Retina (tissue), 1 donor: Measurements from ENCODE around the gene SLC44A3.

Experiments
- DNase-seq: peaks from one replicate; pipeline ENCODE4 v3.0.0-alpha.2; 2016

Gene SLC44A3

GRCh38 chr1:94912263-94913184, 92.4 kb downstream of the SLC44A3 start:
- no peak for DNase-seq

GRCh38 chr1:94917251-94917650, 97.1 kb downstream of the SLC44A3 start:
- DNase-seq, result no peak

- peak; percentile 26 for DNase-seq
Observed at GRCh38 chr1:94919241-94920030, 99.3 kb downstream of the SLC44A3 start.

DNA sequence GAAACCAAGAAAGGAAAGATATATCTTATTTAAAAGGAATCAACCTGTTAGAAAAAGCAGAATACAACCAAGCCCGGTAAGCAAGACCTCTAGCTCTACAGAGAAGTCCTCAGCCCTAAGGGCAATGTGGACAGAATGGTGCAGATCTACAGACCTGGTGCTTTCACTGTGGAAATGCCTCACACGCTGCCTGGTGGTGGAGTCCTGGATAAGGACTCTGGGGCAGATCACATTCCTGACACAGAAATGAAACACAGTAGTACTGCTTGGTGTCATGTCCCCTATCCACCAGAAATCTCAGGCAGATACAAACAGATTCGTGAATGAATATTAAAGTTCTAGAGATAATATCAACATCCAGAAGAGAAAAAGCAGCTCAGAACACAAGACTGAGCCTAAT, 99.9 kb downstream of the SLC44A3 start:
- no peak for DNase-seq

- no peak for DNase-seq
Observed at GRCh38 chr1:94921977-94922376, 101.8 kb downstream of the SLC44A3 start.

DNA sequence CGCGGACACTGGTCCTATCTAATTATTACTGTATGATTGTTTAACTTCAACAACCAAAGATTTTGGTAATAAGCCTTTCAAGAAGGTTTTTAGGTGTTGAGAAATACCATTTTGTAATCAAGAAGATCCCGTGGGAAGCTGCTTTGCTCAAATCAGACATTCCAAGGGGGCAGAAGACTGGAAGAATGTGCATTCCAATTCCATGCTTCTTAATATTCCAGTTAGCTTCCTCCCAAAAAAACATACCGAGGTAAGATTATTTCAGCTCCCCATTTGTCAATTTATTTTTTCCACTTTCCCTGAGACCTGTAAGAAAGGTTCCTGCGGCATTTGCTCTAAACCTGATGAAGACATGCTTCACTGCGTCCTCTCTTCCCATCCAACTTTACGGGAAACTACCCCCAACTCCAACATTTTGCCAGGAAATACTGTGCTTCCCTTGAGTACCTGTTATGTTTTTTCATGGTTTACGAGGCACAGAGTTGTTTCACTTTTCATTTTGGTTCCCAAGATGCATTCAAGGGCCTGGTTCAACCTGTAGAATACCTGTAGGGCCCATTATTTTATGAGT, 102.7 kb downstream of the SLC44A3 start:
- peak; percentile 26 for DNase-seq

DNA sequence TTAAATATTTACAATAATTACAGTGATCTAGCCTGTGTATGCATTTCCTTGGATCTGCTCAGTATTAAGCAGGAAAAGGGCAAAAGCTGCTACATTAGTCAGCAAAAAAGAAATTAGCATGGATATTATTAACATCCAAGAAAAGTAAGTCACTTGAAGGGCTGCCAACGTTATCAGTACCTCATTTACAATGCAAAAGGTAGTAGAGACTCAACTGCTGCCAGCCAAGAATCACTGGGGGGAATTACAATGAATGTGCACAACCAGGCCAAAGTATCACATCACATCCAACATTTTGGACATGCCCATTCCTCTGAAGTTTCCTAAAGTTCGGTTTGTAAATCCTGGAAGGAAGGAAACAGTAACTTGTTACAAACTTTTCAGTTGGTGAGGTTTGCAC, 104.8 kb downstream of the SLC44A3 start:
- no peak for DNase-seq

- peak; percentile 91 for DNase-seq
Observed at GRCh38 chr1:94925561-94926125, 105.5 kb downstream of the SLC44A3 start.

DNA sequence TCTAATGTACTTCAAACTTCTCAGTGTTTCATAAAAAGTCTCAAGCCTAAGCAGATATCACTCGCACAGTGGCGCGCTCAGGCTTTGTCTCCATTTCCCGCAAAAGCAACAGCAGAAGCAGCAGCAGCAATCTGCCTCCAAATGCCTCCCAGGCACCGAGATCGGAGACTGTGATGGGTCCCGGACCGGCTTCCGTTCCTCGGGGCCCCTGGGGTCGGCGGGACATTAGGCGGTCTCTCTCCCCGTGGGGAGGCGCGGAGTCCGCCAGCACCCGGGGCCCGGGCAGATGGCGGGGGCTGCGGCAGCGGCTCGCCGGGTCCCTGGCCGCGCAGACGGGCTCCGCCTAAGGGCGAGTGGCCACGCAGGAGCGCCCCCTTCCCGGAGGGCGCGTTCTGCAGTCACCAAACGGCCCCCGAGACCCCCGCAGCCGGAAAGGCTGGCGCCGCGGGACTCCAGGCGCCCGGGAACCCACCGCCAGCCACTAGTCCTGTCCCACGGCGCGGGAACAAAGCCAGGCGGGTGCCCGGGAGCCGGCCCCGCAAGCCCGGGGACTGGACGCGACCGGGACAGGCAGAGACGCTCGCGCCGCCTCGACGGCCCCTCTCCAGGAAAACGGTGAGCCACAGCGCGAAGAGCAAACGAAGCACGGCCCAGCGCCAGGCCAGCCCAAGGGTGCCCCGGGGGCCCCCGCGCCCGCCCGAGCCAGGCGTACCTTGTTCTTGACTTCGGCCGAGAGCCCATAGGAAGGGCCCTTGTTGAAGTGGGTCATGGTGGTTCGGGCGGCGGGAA, 106.2 kb downstream of the SLC44A3 start:
- peak; percentile 91 for DNase-seq

GRCh38 chr1:94926915-94927404, 106.8 kb downstream of the SLC44A3 start, which contains the start of gene CNN3:
Gene CNN3, minus strand, starts transcription at chr1:94927110. Its CDS starts 216 bp downstream, at chr1:94926894.
- DNase-seq, result peak; percentile 95

DNA sequence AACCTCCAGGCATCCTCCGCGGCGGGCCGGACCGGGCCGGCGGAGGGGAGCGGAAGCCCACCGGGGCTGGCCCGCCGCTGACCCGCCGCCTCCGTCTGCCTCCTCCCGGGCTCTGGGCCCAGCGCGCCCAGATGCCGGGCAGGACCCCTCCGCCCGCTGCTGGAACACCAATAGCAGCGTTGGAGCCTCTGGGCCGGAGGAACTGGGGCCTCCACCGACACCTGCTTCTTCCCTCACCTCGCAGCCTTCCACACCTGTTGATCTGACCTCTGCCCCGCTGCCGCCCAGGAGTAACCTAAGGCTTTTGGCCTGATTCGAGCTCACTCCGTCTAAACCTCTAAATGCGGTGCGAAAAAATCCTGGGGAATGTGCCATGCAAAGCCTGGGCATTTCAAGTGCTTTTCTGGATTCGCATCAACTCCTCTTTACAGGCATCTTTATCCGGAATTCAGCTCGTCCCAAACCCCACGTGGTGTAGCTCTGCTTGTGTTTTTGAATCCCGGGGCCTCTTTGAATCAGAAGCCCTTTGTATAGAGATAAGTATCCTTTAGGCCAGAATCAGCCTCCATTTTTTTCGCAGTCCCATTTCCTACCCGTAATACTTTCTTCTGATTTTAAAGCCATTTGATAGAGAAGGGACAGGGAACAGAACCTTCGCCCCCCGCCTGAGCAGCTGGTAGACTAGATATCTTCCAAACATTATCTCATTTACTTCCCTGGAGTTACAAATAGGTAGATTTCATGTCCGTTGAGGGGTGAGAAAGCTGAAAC, 107.4 kb downstream of the SLC44A3 start:
- DNase-seq, result peak; percentile 82

GRCh38 chr1:94928293-94928939, 108.3 kb downstream of the SLC44A3 start:
- DNase-seq, result no peak

GRCh38 chr1:94929351-94930217, 109.4 kb downstream of the SLC44A3 start:
- DNase-seq, result no peak

GRCh38 chr1:94931254-94931841, 111.2 kb downstream of the SLC44A3 start:
- no peak for DNase-seq

DNA sequence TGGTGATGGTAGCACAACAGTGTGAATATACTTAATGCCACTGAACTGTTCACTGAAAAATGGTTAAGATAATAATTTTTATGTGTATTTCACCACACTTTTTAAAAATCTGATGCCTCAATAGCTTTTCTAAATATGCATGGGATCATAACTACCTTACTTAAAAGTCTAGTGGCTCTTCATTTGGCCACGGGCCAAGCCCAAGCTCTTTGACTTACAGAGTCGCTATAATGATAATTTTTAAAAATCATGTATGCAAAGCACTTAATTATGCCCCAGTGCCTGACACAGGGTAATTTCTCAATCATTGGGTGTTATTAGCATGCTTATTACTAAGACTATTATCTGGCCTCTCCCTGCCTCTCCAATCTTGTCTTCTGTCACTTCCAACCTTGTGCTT, 114.4 kb downstream of the SLC44A3 start:
- no peak for DNase-seq

DNA sequence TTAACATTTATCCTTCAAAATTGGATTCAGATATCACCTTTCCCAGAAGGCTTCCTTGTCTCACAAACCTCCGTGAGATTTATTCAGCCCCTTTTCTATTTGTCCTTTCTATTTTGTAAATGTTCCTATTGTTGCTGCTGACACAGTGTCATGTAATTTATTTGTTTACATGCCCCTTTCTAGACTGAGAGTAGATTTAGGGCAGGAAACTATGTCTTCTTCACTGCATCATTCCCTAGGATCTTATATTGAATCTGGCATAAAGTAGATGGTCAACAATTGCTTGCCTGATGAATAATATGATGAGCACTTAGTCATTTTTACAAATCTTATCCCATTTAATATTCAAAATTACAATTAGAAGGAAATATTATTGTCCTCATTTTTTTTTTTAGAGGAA, 114.9 kb downstream of the SLC44A3 start:
- no peak for DNase-seq

DNA sequence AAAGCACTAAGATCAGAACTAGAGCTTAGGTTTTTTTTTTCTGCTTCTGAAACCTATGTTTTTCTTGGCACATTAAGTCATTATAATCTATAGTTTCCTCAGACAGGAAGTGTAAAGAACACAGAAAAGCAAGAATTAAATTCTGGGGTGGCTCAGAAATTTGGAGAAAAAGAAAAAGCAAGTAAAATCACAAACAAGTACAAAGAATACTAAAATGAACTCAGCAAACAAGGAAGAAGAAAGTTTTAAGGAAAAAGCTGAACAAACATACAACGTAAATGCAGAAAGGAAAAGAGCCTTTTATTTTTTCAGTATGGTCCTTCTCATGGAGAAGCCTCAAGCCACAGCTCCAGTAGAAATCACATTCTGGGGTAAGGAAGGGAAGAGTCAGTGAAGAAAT, 115.3 kb downstream of the SLC44A3 start:
- DNase-seq, result no peak

GRCh38 chr1:94936861-94937620, 116.9 kb downstream of the SLC44A3 start:
- no peak for DNase-seq
